ENCODE results near the gene C9orf72. TPM values are rescaled to one million over a fixed set of nuclear protein-coding genes. Genes with fewer than 3 reads are reported as not detected.
"Not testable (repeated sequence)": the region's sequence is repeated elsewhere in the genome, so short reads cannot be mapped to it uniquely, and the experiment has no call there.

C9orf72 gene
- total and polyA plus RNA-seq, 11 donors, result 7.2 to 27.2 (median 13.8) TPM

DNA sequence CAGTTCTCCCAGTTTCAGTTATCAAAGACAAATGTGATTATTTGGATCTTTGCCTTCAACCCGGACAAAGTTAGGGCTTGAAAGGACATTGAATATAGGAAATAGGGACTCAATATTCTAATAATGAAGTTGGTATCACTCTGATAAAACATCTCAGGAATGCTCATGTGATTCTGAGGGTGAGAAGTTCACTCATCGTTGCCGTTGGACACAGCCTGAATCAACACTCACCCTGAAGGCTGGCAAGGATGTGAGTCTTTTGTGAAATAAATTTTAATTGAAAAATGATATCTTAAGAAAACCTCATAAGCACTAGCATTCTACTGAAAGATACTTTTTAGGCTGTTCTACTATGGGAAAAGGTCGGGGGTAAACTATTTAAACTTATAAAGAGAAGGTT is 44.8 kb upstream of the C9orf72 start:
- Histone ChIP-seq H3K9me3 (no peaks in the 10 kb centered on the region), H3K36me3 (no peaks in the 10 kb centered on the region), H3K4me1 (peaks cover 0 to 4% (median 0%) of the 10 kb centered on the region in 12 donors), H3K4me3 (no peak overlapping the region), H3K27me3 (peaks cover 0 to 17% (median 0%) of the 10 kb centered on the region in 9 donors), H3K27ac (no peak overlapping the region)
- intact Hi-C loops (cut with DNase I), result no loop called here
- TF ChIP-seq POLR2A (IDR thresholded peaks at IDR 0.05), result no peak
- TF ChIP-seq, protein P1, sequence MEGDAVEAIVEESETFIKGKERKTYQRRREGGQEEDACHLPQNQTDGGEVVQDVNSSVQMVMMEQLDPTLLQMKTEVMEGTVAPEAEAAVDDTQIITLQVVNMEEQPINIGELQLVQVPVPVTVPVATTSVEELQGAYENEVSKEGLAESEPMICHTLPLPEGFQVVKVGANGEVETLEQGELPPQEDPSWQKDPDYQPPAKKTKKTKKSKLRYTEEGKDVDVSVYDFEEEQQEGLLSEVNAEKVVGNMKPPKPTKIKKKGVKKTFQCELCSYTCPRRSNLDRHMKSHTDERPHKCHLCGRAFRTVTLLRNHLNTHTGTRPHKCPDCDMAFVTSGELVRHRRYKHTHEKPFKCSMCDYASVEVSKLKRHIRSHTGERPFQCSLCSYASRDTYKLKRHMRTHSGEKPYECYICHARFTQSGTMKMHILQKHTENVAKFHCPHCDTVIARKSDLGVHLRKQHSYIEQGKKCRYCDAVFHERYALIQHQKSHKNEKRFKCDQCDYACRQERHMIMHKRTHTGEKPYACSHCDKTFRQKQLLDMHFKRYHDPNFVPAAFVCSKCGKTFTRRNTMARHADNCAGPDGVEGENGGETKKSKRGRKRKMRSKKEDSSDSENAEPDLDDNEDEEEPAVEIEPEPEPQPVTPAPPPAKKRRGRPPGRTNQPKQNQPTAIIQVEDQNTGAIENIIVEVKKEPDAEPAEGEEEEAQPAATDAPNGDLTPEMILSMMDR (IDR thresholded peaks at IDR 0.05), result no peak
- DNase-seq, result no peak
- ATAC-seq, result no peak
- 58 to 64% (median 59%) methylated on average over 4 of the region's 4 CpGs for WGBS, 4 donors

DNA sequence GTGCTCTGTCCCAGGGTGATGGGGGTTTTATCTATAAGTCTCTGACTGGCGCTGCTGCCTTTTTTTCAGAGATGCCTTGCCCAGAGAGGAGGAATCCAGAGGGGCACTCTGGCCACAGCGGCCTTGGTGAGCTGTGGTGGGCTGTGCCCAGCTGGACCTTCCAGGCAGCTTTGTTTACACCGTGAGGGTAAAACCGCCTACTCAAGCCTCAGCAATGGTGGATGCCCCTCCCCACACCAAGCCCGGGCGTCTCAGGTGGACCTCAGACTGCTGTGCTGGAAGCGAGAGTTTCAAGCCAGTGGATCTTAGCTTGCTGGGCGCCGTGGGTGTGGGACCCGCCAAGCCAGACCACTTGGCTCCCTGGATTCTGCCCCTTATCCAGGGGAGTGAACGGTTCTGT is 41.3 kb upstream of the C9orf72 start:
- intact Hi-C loops (cut with DNase I), result no loop called here
- H3K27ac ChIP-seq, result no peak overlapping the region
- H3K27me3 ChIP-seq, result peaks cover 0 to 15% (median 0%) of the 10 kb centered on the region in 9 donors
- no peak for ATAC-seq
- no peak for TF ChIP-seq POLR2A (IDR thresholded peaks at IDR 0.05)
- no peaks in the 10 kb centered on the region for H3K9me3 ChIP-seq
- H3K4me1 ChIP-seq, result no peaks in the 10 kb centered on the region
- no peak for DNase-seq
- WGBS, 4 donors, result 81 to 88% (median 87%) methylated on average over 9 to 11 of the region's 11 CpGs
- no peak overlapping the region for H3K4me3 ChIP-seq
- H3K36me3 ChIP-seq, result no peaks in the 10 kb centered on the region

DNA sequence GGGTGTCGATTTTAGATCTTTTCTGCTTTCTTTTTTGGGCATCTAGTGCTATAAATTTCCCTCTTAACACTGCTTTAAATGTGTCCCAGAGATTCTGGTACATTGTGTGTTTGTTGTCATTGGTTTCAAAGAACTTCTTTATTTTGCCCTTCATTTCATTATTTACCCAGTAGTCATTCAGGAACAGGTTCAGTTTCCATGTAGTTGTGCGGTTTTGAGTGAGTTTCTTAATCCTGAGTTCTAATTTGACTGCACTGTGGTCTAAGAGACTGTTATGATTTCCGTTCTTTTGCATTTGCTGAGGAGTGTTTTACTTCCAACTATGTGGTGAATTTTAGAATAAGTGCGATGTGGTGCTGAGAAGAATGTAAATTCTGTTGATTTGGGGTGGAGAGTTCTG is 38.8 kb upstream of the C9orf72 start:
- peaks cover 0 to 15% (median 0%) of the 10 kb centered on the region in 9 donors for H3K27me3 ChIP-seq
- DNase-seq; H3K36me3 ChIP-seq; H3K27ac ChIP-seq; H3K9me3 ChIP-seq; intact Hi-C loops (cut with DNase I); H3K4me3 ChIP-seq; ATAC-seq; H3K4me1 ChIP-seq: not testable (repeated sequence)
- 80 to 83% (median 81%) methylated on average over 4 of the region's 4 CpGs for whole genome bisulfite sequencing, 4 donors

DNA sequence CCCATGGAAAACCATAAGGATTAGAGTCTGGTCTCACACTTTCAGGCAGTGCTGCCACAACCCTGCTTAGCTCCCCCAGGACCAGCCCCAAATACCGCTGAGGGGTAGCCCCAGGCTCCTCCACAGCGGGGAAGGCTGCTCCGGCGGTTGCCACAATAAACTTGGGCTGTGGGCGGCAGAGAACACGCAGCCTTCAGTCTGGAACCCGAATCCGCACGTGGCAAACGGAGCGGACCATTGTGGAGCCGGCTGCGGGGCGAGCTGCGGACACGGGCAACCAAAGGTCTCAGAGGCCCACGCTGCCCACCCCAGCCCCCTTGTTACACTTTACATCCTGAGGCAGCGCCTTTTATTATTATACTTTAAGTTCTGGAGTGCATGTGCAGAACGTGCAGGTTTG is 37.3 kb upstream of the C9orf72 start:
- no peak overlapping the region for H3K4me3 ChIP-seq
- intact Hi-C loops (cut with DNase I), result no loop called here
- no peaks in the 10 kb centered on the region for H3K9me3 ChIP-seq
- peaks cover 0 to 15% (median 0%) of the 10 kb centered on the region in 9 donors for H3K27me3 ChIP-seq
- DNase-seq (peak in 1 of 5 donors; percentile 50), ATAC-seq (no peak)
- no peak overlapping the region for H3K27ac ChIP-seq
- no peak for TF ChIP-seq POLR2A (IDR thresholded peaks at IDR 0.05)
- TF ChIP-seq, protein P1 (IDR thresholded peaks at IDR 0.05), result no peak
- H3K4me1 ChIP-seq, result no peaks in the 10 kb centered on the region
- H3K36me3 ChIP-seq, result no peaks in the 10 kb centered on the region
- 89 to 93% (median 91%) methylated on average over 12 to 19 of the region's 19 CpGs for WGBS, 4 donors

DNA sequence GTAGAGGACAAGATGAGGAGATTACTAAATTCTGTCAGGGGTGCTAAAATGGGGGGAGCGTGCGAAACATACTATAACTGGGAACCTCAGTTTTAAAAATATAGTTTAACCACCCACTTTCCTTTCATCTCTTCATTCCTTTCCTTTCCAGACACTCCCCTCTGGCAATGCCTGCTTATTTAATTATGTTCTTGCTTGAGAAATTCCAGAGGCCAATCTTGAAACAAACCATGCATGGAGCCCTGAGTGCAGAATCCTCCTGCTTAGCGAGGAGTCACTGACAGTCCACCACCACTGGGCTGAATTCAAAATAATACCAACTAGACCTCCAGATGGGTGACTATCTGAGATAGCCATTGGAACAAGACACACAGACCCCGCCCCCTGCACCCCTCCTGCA is 29.7 kb upstream of the C9orf72 start:
- no peak for TF ChIP-seq POLR2A (IDR thresholded peaks at IDR 0.05)
- TF ChIP-seq, protein P1 (IDR thresholded peaks at IDR 0.05), result no peak
- H3K4me3 ChIP-seq, result no peak overlapping the region
- WGBS, 4 donors, result 77 to 82% (median 81%) methylated on average over 4 of the region's 4 CpGs
- no peaks in the 10 kb centered on the region for H3K27me3 ChIP-seq
- no peak for DNase-seq
- H3K4me1 ChIP-seq, result peaks cover 0 to 27% (median 0%) of the 10 kb centered on the region in 12 donors
- no peaks in the 10 kb centered on the region for H3K36me3 ChIP-seq
- no peak for ATAC-seq
- H3K27ac ChIP-seq, result peak overlapping the region in 1 of 12 donors; percentile 68
- H3K9me3 ChIP-seq, result no peaks in the 10 kb centered on the region
- intact Hi-C loops (cut with DNase I), result no loop called here
